ENCODE data around the gene MAP3K12. TPM values are rescaled to one million over a fixed set of nuclear protein-coding genes. Genes with fewer than 3 reads are reported as not detected.

MAP3K12 gene
- total and polyA plus RNA-seq, 10 of the 15 experiments (the other 5 are each of a cell fraction or from before 2014, with no cell fraction given) = 0.45 to 14.9 (median 6.9) TPM

DNA sequence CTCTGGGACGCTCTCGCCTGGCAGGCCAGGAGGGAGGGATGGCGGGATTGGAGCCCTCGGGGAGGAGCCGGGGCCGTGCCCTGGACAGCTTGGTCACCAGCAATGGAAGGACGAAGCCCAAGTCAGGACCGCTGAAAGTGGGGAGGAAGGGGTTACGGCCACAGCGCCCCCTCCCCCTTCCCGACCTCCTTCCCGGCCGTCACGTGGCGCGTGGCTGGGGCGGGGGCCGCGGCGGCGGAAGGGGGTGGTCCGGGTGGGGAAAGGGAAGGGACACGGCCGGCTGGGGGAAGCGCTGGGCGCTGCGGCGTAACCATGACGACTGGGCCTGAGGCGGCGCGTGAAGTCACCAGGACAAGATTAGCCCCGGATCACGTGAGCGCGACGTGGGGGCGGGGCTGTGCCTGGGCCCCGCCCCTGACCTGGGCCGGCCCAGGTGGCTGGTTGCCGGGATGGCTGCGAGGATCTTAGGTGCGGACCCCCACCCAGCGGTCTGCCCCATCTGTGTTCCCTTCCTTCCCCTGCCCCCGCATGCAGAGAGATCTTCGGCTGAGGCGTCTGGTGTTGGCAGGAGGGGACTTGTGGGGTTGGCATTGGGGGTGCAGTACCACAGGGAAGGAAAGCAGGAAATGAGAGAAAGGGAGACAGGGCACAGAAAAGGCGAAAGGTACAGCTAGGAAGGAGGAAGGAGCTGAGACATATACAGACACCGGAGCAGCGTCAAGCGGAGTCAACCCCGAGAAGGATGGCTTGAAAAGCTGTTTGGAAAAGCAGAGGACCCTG, 6.2 kb downstream of the MAP3K12 start (continued):
- no peak for TF ChIP-seq RB1 (IDR thresholded peaks at IDR 0.05; ENCODE audit: borderline replicate concordance)

DNA sequence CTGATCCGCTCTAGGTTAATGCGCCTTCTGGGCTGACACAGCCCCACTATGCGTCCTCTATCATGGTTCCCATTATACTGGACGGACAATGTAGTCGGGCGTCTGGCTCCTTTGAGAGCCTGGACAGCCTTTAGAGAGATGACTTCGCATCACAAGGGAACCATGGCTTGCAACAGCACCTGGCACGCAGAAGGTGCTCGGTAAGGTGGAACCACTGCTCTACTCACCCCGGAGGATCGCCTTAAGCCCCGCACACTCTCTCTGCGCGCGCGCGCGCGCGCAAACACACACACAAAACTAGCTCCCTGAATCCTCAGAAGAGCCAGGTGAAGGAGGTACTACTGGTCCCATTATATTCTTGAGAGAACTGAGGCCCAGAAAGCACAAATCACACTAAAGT, 7.1 kb downstream of the MAP3K12 start:
- Histone ChIP-seq H3K36me3 (ENCODE audit: control insufficient read depth in 2 of 2, insufficient read depth in 2 of 2, low read length in 1 of 2) (no peaks in the 10 kb centered on the region; a peak in 1 of 4 replicates), H3K4me2 (ENCODE audit: control insufficient read depth, insufficient read depth) (peak overlapping the region; percentile 96), H3K79me2 (ENCODE audit: control insufficient read depth, insufficient read depth, low read length) (no peaks in the 10 kb centered on the region), H3K27ac (ENCODE audit: control insufficient read depth, insufficient read depth) (no peak overlapping the region), H3K4me3 (no peak overlapping the region), H4K20me1 (ENCODE audit: control insufficient read depth, insufficient read depth) (no peaks in the 10 kb centered on the region), H3K4me1 (ENCODE audit: control insufficient read depth, insufficient read depth, low read length) (peaks cover 10% of the 10 kb centered on the region), H3K9me3 (replicated peaks; ENCODE audit: control insufficient read depth, insufficient read depth, low read length) (no peaks in the 10 kb centered on the region), H3K9ac (ENCODE audit: control insufficient read depth, insufficient read depth, low read length) (no peak overlapping the region), H3K27me3 (replicated peaks in 1 of 2; ENCODE audit: control insufficient read depth in 2 of 2, insufficient read depth in 2 of 2, low read length in 1 of 2) (no peaks in the 10 kb centered on the region), H2AFZ (ENCODE audit: control insufficient read depth, low read depth, low read length) (no peak overlapping the region)
- ChIA-PET POLR2A (interaction anchor here (0.7 to 2.9 kb wide), 3 partner anchors 9 to 167 kb away, joined by 3 to 12 read pairs (median 5); partner anchors contain the start of gene TARBP2), SMC1A (ENCODE audit: uncharacterized antibody, unreplicated experiment) (interaction anchor here (1.8 kb wide), 1 partner anchor 16 kb away, joined by 7 read pairs; no protein-coding TSS in a partner anchor), CTCF (interaction anchor here (0.5 to 4.8 kb wide), 3 partner anchors 16 to 43 kb away, joined by 3 to 20 read pairs (median 19); partner anchors contain the start of gene NPFF), RAD21 (ENCODE audit: unreplicated experiment) (interaction anchor here (1.3 to 1.6 kb wide), 2 partner anchors 9 to 110 kb away, joined by 3 to 5 read pairs; partner anchors contain the start of gene TARBP2)
- no peak for TF ChIP-seq NFYA (IDR thresholded peaks at IDR 0.05; ENCODE audit: borderline replicate concordance, low read depth, low read length)
- no peak for TF ChIP-seq NR2C2 (IDR thresholded peaks at IDR 0.05; ENCODE audit: borderline replicate concordance, control insufficient read depth, insufficient read length, low read depth)
- no peak for TF ChIP-seq SPI1 (IDR thresholded peaks at IDR 0.05; ENCODE audit: borderline replicate concordance, insufficient read depth, low read depth, low read length)
- no peak for TF ChIP-seq POU2F2 (IDR thresholded peaks at IDR 0.05; ENCODE audit: borderline replicate concordance, low read depth, low read length)
- TF ChIP-seq EZH2 (IDR thresholded peaks at IDR 0.05; ENCODE audit: borderline replicate concordance, control insufficient read depth, low read depth, low read length) = no peak
- no peak for TF ChIP-seq MYC (IDR thresholded peaks at IDR 0.05; ENCODE audit: insufficient read depth, insufficient read length, insufficient replicate concordance, low read length, severe bottlenecking)
- no peak for TF ChIP-seq TCF3 (IDR thresholded peaks at IDR 0.05; ENCODE audit: borderline replicate concordance, insufficient read depth, low read depth, low read length)
- intact Hi-C loops (cut with micrococcal nuclease; ENCODE audit: unreplicated experiment) (no loop called here), in situ Hi-C loops (cut with MboI) (no loop called here)
- 94% methylated on average over 20 of the region's 20 CpGs for WGBS (ENCODE audit: insufficient coverage, insufficient replicate concordance, low lambda C conversion rate, missing lambda C conversion rate)
- BruUV-seq (replicated peaks) = no TSS peak
- DNase-seq (ENCODE audit: low read depth, low spot score) (no peak), FAIRE-seq (no peak), ATAC-seq (no peak)
